Fibroblast of villous mesenchyme (primary cell): ENCODE results near the gene XRCC4. TPM values are rescaled to one million over a fixed set of nuclear protein-coding genes. Genes with fewer than 3 reads are reported as not detected.

Source experiments
- DNase-seq: peaks from one replicate; pipeline ENCODE4 v3.0.0-alpha.2; 2010; ENCODE audit warnings: low read depth
- H3K4me3 ChIP-seq: 2 replicates; pipeline ENCODE4 v1.5.1; 2011; ENCODE audit warnings: low read depth, mild to moderate bottlenecking, low read length
- CTCF ChIP-seq: IDR thresholded peaks from 2 replicates; pipeline ENCODE4 v1.5.1; 2012; ENCODE audit warnings: low read depth, mild to moderate bottlenecking, low read length; ENCODE audit not compliant: insufficient read depth
- total RNA-seq: library from RNA; depleted of rRNA; stranded (reverse); fragments of >200 nt; gene quantifications from 2 replicates; pipeline ENCODE4 v1.2.3, GENCODE V29; 2012

XRCC4 gene
- total RNA-seq, 1 donor, result 13.0 TPM

GRCh38 chr5:83341815-83342334, 264.5 kb downstream of the XRCC4 start:
- no peak for TF ChIP-seq CTCF
- no peak for DNase-seq
- H3K4me3 ChIP-seq, result no peak overlapping the region

GRCh38 chr5:83342465-83342864, 265.1 kb downstream of the XRCC4 start:
- no peak for DNase-seq
- H3K4me3 ChIP-seq, result no peak overlapping the region
- TF ChIP-seq CTCF, result no peak

GRCh38 chr5:83343299-83343698, 266.0 kb downstream of the XRCC4 start:
- no peak overlapping the region for H3K4me3 ChIP-seq
- TF ChIP-seq CTCF, result no peak

GRCh38 chr5:83345423-83345822, 268.1 kb downstream of the XRCC4 start:
- no peak overlapping the region for H3K4me3 ChIP-seq
- TF ChIP-seq CTCF, result no peak
- no peak for DNase-seq

More at GRCh38 chr5:83343299-83343698, 266.0 kb downstream of the XRCC4 start:
- no peak for DNase-seq

- H3K4me3 ChIP-seq, result no peak overlapping the region
- no peak for DNase-seq
- no peak for TF ChIP-seq CTCF
Observed at GRCh38 chr5:83348281-83348780, 271.0 kb downstream of the XRCC4 start.

GRCh38 chr5:83353231-83353630, 275.9 kb downstream of the XRCC4 start:
- no peak for TF ChIP-seq CTCF
- no peak overlapping the region for H3K4me3 ChIP-seq

GRCh38 chr5:83353774-83354173, 276.4 kb downstream of the XRCC4 start:
- TF ChIP-seq CTCF, result no peak
- no peak overlapping the region for H3K4me3 ChIP-seq
- DNase-seq, result no peak

More at GRCh38 chr5:83353231-83353630, 275.9 kb downstream of the XRCC4 start:
- DNase-seq, result no peak
